T1000 (cell line): ENCODE measurements around the gene DPYSL4.

Experiments used
- DNase-seq: peaks from one replicate; lab custom pipeline; 2025; ENCODE audit warnings: mixed read lengths; lab: John Stamatoyannopoulos, UW

Gene DPYSL4

DNA sequence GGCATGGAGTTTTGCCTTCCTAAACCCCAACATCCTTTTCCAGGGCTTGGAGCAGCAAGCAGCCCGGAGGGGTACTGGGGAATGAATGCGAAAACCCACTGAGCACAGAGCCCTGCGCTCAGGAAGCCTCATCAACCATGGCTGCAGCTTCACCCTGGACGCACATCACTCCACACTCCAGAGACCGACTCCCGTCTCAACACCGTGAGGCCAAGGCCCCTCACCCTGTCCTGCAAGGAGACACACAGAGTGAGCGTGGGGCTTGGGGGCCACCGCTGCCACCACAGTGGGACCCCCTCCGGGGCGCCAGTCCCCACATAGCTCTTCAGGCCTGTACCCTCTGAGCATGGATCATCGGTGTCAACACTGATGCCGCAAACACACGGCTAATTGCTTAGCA, 41.9 kb downstream of the DPYSL4 start:
- no peak for DNase-seq

DNA sequence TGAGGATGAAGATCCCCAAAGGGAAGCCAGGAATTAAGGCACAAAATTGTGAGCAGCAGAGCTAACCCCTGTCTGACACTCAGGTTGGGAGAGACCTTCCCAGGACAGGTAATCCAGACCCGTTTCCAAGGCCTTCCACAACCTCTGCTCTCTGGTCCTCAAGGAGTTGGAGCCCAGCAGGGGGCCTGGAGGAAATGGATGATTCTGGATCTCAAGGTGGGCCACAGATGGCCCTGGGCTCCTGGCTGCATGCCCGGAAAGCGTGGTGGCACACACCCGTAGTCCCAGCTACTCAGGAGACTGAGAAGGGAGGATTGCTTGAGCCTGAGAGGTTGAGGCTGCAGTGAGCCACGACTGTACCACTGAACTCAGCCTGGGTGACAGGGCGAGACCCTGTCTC, 42.3 kb downstream of the DPYSL4 start:
- DNase-seq: no peak

DNA sequence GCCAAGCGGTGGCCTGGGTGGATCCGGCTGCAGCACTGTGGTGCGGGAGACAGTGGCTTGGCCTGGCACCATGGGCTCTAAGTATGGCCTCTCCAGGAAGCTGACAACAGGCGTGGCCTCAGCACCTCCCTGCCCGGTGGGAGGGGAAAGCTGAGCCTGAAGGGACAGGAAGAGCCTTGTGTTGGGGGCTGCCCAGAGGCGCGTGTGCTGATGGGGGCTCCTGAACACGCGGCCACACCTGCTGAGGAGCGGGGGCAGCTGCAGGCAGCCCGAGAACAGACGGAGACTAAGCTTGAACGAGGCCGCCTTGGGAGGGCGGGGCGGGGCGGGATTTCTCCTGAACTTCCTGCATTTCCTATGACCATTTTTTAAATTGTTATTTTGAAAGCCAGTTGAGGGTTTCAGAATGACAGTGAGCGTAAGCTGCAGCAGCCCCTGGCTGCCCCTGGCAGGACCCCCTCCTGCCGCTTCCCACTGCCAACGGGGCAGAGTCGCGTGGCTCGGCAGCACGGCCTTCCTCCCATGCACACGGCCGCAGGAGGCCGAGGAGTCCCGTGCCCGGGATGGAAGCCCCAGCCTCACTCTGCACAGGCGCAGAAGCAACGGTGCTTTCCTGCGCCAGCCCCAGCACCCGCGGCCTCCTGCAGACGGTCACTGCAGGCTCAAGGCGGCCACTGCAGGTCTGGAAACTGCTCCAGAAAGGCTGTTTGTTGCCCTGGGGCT, 43.2 kb downstream of the DPYSL4 start:
- no peak for DNase-seq

DNA sequence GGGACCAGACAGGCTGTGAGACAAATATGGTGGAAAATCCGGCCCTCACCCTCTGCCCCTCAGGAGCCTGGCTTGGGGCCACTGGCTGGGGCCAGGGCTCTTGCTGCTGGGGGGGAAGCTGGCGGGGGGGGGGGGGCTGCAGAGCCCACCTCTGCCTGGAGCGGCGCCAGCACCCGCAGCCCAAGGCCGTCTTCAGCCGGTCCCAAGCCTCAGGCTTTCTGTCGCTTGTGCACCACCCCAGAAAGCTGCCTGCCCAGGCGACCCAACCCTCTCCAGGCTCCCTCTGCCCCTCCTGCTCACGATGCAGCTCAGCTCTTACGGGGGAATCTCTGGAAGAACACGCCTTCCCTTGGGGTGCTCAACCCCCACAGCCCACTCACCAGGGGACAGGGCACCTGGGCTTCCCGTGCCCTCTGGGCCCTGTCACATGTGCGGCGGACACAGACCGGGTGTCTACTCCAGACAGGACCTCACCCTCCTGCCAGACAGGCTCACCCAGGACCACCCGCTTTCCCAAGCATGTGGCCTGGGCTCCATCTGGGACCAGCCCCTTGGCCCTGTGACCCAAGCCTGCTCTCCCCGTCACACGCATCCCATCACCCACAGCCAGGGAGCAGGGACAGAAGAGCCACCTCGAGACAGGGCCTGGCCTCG, 43.9 kb downstream of the DPYSL4 start:
- no peak for DNase-seq

DNA sequence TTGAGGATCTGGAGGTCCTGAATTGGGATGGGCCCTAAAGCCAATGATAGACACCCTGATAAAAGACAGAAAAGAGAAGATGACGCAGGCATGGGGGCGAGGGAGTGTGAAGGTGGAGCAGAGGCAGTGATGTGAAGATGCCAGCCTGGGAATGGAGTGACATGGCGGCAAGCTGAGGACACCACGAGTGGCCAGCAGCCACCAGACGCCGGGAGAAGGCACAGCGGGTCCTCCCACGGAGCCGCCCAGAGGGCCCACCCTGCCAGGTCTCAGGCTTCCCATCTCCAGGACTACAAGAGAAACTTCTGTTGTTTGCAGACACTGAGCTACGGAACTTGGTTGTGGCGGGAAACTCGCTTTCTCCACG, 44.9 kb downstream of the DPYSL4 start:
- no peak for DNase-seq

DNA sequence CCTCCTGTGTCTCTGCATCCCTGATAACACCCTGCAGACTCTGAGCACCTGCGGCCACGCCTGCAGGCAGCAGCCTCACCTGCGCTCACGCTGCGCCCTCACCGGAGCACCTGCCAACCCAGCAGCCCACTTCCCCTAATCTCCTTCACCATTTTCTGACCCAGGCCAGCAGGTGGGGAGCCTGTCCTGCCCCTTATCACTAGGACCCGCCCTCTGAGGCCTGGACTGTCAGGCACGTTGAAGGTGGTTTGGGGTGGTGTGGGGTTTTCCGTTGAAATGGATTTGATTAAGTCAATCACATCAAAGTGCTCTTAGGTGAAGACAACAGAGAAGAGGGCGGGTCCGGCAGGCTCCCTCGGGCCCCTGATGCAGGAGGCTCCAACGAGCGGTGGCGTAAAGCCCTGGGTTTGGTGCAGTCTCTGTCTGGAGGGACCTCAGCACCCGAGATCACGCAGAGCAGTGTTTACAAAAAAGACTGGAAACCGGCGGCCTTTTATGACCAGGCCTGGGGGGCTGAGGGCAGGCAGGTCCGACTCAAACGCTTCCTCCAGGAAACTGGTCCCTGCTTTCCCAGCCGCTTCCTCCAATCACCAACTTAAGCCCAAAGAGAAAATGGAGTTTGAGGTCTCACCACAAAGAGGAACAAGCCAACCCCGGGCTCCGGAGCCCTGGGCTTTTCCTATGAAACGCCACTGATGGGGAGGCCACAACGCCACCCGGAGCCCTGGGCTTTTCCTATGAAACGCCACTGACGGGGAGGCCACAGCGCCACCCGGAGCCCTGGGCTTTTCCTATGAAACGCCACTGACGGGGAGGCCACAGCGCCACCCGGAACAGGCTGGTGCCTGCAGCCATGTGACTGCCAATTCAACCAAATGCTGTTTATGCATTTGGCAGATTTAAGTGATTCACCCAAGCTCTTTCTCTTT, 45.5 kb downstream of the DPYSL4 start:
- no peak for DNase-seq

DNA sequence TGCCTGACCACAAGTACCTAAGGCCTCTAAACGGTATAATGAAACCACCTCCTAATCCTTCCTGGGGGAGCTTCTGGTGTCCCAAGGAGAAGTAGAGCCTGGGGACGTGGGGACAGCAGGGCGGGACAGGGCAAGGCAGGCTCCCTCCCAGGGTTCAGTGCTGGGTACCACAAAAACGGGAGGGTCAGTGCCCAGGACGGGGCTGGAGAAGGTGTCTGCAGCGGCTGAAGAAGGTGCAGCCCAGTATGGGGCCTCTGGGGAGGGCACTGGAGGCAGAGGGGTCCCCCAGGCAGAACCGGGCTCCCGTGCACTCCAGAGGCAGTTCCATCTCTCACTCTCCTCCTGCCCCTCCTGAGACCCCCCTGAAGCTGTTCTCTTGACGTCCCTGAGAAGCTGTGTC, 46.2 kb downstream of the DPYSL4 start:
- no peak for DNase-seq

DNA sequence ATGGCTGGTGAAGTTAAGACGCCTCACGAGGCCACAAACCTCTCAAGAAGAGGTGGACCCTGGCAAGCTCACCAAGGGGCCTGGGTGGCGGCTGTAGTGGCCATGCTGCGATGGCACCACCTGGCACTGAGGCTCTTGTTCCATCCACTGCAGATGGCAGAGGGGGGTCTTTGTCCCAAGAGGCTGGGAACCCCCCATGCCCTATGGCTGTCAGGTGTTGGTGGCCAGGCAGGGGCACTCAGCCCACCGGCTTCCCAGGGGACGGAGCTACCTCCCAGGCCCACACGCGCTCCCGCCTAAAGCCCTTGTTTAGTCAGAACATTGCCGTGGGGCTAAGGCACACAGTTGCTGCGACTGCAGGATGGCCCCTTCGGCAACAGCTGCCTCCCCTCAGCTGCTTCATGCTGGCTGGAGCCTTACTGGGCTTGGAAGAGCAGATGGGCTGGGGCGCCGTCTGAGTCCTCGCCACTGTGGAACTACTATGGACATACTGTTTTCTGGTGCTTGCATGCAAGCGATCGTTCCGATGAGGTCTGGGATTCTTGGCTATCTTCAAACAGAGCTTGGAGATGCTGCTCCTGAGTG, 46.8 kb downstream of the DPYSL4 start:
- DNase-seq: no peak

DNA sequence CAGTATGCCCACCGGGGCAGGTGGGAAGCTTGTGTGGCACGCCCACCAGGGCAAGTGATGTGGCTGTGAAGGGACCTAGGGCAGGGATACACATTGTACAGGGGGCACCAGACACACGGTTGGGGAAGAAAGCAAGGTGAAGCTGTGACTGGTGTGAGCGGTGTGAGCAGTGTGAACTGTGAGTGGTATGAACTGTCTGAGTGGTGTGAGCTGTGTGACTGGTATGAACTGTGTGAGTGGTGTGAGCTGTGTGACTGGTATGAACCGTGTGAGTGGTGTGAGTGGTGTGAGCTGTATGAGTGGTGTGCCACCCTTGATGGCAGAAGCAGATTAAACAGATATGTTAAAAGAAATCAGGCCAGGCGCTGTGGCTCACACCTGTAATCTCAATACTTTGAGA, 48.1 kb downstream of the DPYSL4 start:
- no peak for DNase-seq

DNA sequence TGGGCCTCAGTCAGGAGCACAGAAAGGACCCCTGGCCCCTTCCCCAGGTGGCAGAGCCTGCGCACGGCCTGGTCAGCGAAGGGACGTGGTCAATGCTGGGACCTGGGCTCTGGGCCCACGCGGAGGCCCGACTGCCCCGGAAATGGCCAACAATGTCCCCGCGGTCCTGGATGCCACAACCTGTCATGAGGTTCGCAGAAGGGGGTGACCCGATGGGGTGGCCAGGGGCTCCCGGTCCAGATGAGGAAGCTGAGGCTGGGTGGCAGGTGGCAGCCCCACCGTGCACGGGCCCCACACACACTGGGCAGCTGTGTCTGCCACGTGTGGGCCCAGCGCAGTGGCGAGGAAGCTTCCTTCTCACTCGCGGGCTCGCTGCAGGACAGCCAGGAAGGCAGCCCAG, 49.4 kb downstream of the DPYSL4 start:
- no peak for DNase-seq

DNA sequence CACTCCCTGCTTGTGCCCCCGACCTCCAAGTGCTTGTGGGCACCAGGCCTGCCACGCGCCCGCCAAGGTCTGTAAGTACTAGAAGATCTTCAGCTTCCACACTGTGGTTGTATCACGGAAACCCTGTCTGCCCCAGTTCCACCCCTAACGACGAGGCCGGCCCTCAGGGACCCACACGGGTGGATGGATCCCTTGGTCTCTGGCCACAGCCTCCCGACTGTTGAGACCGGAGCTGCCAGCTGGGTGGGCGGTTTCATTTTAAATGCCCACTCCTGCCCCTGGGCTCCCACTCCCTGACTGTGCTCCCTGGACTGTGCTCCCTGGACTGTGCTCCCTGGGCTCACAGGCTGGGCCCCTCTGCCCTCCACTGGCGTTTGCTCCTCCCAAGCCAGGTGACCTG, 50.1 kb downstream of the DPYSL4 start:
- DNase-seq: no peak

DNA sequence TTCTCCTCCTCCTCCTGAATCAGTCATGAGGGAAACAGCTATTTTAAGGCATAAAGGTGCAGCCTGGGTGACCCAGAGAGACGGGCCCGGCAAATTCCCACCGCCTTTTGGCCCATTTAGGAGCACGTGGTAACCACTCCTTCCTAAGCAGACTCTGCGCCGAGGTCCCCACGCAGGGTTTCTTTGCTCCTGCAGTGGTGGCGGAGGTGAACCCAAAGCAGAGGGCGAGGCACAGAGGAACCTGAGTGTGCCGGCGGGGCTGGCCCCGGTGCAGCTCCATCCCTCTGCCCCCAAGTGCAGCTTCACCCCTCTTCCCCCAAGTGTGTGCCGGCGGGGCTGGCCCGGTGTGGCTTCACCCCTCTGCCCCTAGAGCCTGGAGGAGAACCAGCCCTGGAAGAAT, 50.6 kb downstream of the DPYSL4 start:
- DNase-seq: no peak

DNA sequence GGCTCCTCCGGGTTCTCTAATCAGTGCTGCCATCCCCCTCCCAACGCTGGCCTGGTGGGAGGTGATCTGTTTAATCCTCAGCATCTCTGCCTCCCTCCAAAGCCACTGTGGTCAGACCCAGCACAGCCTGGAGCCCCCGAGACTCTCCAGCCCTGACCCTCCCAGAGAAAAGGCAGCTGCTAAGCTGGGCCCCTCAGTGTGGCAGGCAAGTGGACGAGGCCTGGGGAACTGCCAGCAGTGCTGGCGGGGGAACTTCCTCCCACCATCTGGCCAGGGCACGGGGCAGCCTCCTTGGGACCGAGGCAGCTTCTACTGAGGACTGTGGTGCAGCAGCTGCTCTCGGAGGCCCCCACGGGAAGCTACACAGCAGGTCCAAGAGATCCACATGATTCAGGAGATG, 51.1 kb downstream of the DPYSL4 start:
- DNase-seq: no peak

DNA sequence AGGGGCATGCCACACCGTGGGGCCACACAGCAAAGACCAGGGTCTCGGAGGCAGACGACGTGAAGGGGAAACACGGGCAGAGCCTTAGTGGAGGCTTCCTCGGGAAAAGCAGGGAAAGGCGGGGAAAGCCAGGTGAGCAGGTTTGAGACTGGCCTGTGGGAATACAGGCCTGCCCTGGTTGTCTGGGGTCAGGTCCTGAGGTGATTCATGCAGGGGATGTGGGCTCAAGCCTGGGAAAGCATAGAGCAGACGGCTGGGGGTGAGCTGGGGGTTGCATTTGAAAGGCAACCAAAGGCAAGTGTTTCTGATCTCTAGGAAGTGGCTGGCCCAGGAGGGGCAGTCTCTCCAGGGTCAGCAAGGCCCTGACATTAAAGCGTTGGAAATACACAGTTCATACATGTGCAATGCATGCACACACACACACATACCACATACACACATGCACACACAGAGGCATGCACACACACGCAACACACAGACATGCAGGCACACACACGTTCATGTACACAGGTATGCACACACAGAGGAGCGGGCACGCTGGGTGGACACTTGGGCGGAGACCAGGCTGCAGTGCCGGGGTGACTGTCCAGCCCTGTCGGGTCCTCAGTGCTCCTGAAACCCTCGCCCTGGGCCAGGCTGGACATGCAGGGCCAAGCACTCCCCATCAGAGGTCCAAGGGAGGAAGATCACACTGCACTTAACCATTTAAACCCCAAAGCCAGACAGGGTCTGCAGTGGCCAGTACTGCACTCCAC, 51.8 kb downstream of the DPYSL4 start:
- no peak for DNase-seq

DNA sequence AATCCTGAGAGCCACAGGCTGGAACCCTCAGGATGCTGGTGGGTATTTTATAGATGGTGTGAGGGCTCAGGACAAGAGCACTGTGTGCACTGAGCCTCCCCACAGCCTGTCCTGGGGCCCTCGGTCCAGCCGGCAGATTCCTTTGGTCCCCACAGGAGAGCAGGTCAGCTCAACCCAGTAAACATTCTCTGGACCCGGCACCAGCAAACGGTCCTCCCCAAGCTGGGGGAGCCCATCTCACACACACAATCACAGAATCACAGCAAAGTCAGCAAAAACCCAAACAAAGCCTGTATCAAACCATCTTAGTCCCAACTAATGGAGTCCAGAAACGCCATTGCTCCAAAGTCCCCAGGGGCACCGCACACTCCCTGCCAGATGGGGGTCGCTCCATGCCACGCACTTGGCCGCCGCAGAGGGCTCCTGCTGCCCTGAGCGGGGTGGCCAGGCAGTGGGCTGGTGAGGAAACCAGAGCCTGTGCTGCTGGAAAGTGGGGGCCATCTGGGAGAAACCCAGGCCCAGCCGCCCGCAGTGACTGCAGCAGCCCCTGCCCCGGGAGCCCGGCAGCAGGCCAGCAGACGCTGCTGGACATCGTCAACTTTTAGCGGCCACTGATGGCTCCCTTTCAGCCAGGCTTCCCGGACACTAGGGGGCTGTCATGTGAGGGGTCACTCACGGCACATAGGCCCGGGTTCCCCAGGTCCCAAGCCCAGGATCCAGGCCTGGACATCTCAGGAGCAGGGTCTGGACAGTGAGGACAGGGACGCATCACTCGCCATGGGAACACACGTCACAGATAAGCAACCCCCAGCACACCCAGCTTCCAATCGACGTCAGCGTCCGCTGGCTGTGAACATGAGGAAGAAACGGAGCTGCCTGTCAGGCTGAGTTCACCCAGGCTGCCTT, 52.6 kb downstream of the DPYSL4 start:
- no peak for DNase-seq

DNA sequence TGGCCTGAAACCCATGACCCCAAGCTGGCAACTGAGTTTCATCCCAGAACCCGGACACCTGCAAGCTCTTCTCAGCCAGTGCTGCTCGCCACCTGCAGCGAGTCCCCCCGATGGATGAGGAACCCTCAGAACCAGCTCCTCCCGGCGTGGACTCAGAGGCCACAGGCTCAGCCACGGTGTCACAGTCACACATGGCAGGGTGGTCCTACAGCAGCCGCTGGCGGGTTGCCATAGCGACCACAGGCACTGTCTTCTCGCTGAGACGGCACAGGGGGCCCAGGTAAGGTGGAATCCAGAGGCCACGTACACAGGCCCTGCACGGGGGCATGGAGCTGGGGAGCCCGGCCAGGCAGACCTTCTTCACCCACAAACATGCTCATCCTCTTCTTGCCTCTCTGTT, 53.4 kb downstream of the DPYSL4 start:
- no peak for DNase-seq

DNA sequence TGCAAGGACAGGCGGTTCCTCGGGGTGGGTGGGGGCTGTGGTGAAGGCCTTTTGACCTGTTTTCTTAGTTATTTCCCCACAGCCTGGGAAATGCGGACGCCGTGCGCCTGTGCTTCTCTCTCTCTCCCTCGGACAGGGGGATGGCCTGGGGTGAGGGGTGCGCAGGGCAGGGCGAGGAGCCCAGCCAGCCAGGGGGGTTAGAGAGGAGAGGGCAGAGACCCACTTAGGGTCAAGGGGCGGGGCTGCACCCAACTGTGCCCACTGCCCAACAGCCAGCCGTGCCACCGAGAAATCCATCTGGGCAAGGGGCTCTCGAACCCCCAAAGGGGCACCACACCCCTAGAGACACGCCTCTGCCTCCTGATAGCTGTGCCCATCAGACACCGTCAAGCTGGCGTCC, 53.8 kb downstream of the DPYSL4 start:
- no peak for DNase-seq

DNA sequence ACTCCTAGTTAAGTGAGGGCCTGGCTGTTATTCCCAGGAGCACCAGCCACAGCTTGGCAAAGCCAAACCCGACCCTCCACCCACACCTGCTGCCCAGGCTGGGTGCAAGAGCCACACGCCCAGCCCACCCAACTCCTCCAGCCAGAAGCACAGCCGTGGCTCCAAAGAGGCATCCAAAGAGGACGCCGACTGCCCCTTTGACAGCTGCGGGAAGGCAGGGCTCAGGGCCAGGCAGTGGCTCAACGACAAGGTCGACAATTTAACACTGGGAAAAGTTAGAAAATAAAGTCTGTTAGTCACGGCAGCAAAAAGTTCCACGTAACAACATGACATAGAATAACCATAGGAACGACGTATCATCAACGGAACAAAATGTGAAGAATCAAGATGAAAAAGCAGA, 54.3 kb downstream of the DPYSL4 start:
- DNase-seq: no peak

DNA sequence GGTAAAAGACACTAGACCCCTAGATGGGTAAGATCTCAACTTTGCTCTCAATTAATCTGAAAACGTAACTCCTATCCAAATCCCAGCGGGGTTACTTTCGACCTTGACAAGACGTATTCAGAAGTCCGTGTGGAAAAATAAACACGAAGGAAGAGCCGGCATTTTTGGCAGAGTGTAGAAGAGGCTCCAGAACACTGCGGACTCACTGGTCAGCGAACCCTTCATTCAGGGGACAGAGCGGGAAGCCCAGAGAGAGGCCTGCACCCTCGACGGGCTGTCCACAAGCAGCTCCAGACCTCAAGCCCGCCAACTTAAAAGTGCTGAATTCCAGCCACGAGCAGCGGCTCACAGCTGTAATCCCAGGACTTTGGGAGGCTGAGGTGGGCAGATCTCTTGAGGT, 54.7 kb downstream of the DPYSL4 start:
- DNase-seq: no peak

DNA sequence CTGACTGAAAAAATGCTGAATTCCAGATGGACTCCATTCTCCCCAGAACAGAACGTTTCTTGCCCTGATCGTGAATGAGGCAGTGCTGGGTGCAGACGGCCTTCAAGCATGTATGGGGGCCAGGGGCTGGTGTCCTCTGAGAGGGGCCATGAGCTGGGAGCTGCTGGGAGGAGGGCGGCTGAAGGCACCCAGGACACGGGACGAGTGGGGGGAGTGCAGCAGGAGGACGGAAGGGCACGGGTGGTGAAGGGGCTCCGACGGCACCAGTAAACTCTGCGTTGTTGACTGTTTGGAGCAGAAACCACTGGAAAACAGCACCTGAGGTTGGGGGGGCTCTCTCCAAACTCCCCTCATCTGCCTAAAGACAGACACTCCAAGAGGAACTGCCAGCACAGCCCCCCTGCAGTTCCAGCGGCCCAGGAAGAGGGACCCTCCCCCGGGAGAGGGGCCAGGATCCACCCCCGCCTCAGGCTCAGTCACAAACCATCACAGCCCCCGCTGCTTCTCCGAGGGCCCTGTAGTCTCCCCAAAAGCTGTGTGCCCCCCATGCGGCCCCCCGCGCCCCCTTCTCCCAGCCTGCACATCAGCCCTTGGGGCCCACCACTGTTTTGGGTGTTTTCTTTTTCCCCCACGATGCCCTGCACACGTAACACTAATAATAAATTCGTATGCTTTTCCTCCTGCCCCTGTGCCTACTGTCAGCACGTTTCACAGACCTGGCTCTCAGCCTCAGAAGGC, 55.5 kb downstream of the DPYSL4 start:
- no peak for DNase-seq
